ENCODE data around the gene DIP2C. TPM values are rescaled to one million over a fixed set of nuclear protein-coding genes. Genes with fewer than 3 reads are reported as not detected.

DIP2C gene
- total and polyA plus RNA-seq, 2 donors (not counting 1 experiment from before 2014, with no cell fraction given), result 1.3 to 1.9 TPM

- POLR2A ChIA-PET, result no interaction called here
- H3K9ac ChIP-seq (ENCODE audit: low read length), result no peak overlapping the region
- H3K9me3 ChIP-seq (ENCODE audit: control extremely low read depth in 1 of 3, control insufficient read depth in 2 of 3, insufficient read depth in 1 of 3, low read length in 2 of 3), result no peaks in the 10 kb centered on the region
- H3K4me1 ChIP-seq (ENCODE audit: control insufficient read depth in 2 of 2, insufficient read depth in 2 of 2, low read length in 2 of 2), result no peaks in the 10 kb centered on the region
- Mint-ChIP-seq H3K27me3 (peaks cover 5% of the 10 kb centered on the region), H3K27ac (no peak overlapping the region), H3K9me3 (ENCODE audit: insufficient read depth) (no peaks in the 10 kb centered on the region), H3K4me1 (peaks cover 8% of the 10 kb centered on the region), H3K4me3 (no peak overlapping the region)
- H3K36me3 ChIP-seq (replicated peaks in 1 of 2; ENCODE audit: control extremely low read depth in 1 of 2, control insufficient read depth in 1 of 2, extremely low read depth in 1 of 2, insufficient read depth in 2 of 2, low read length in 1 of 2), result peaks cover 0 to 6% of the 10 kb centered on the region in 2 experiments
- 94% methylated on average over 24 of the region's 24 CpGs for WGBS (ENCODE audit: insufficient coverage)
- H4K20me1 ChIP-seq (ENCODE audit: control insufficient read depth, insufficient read depth, low read length, poor library complexity, severe bottlenecking), result no peaks in the 10 kb centered on the region
- H3K27ac ChIP-seq (ENCODE audit: low read length in 2 of 2), result no peak overlapping the region
- H3K4me2 ChIP-seq (replicated peaks; ENCODE audit: low read depth, low read length, poor library complexity, severe bottlenecking), result no peak overlapping the region
- H2AFZ ChIP-seq (ENCODE audit: insufficient read depth, low read depth, low read length, poor library complexity, severe bottlenecking), result no peak overlapping the region
- TF ChIP-seq CTCF (IDR thresholded peaks at IDR 0.05), result no peak
- H3K27me3 ChIP-seq (replicated peaks in 1 of 4; ENCODE audit: control extremely low read depth in 1 of 4, control insufficient read depth in 3 of 4, insufficient read depth in 4 of 4, low read length in 3 of 4), result no peaks in the 10 kb centered on the region
- no peaks in the 10 kb centered on the region for H3K79me2 ChIP-seq (ENCODE audit: control insufficient read depth, insufficient read depth, low read length)
- DNase-seq (no peak), ATAC-seq (ENCODE audit: low read depth) (no peak)
- intact Hi-C loops (cut with micrococcal nuclease), result no loop called here
- no peak overlapping the region for H3K4me3 ChIP-seq (ENCODE audit: control extremely low read depth in 1 of 5, extremely low read depth in 1 of 5, insufficient read depth in 1 of 5, low read depth in 2 of 5, low read length in 4 of 5)
- CTCF ChIA-PET, result no interaction called here
These were observed 325.1 kb downstream of the DIP2C start for GRCh38 chr10:364267-364775.

DNA sequence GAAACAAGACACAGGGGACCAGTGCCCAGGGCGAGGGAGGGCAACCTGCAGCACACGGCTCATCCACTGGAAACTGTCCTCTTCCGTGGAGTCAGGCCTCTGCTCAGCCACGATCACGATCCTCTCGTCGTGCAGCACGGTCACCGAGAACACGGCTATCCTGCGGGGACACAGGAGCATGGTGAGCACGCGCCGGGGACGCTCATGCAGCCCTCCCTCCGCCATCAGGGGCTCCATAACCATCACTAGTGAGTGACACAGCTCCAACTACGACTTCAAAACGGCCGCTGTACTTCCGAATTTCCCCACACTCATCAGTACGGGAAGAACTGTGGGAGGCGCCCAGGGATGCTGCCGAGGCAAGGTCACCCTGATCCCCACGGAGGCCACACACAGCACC, 326.3 kb downstream of the DIP2C start:
- Histone ChIP-seq H3K27me3 (replicated peaks in 1 of 4; ENCODE audit: control extremely low read depth in 1 of 4, control insufficient read depth in 3 of 4, insufficient read depth in 4 of 4, low read length in 3 of 4) (no peaks in the 10 kb centered on the region), H3K4me1 (ENCODE audit: control insufficient read depth in 2 of 2, insufficient read depth in 2 of 2, low read length in 2 of 2) (no peaks in the 10 kb centered on the region), H3K79me2 (ENCODE audit: control insufficient read depth, insufficient read depth, low read length) (no peaks in the 10 kb centered on the region), H4K20me1 (ENCODE audit: control insufficient read depth, insufficient read depth, low read length, poor library complexity, severe bottlenecking) (no peaks in the 10 kb centered on the region), H3K9ac (ENCODE audit: low read length) (no peak overlapping the region), H3K4me3 (ENCODE audit: control extremely low read depth in 1 of 5, extremely low read depth in 1 of 5, insufficient read depth in 1 of 5, low read depth in 2 of 5, low read length in 4 of 5) (no peak overlapping the region), H2AFZ (ENCODE audit: insufficient read depth, low read depth, low read length, poor library complexity, severe bottlenecking) (no peak overlapping the region), H3K9me3 (ENCODE audit: control extremely low read depth in 1 of 3, control insufficient read depth in 2 of 3, insufficient read depth in 1 of 3, low read length in 2 of 3) (no peaks in the 10 kb centered on the region), H3K4me2 (replicated peaks; ENCODE audit: low read depth, low read length, poor library complexity, severe bottlenecking) (no peak overlapping the region), H3K36me3 (replicated peaks in 1 of 2; ENCODE audit: control extremely low read depth in 1 of 2, control insufficient read depth in 1 of 2, extremely low read depth in 1 of 2, insufficient read depth in 2 of 2, low read length in 1 of 2) (peaks cover 0 to 6% of the 10 kb centered on the region in 2 experiments), H3K27ac (ENCODE audit: low read length in 2 of 2) (no peak overlapping the region)
- 95% methylated on average over 24 of the region's 24 CpGs for WGBS (ENCODE audit: insufficient coverage)
- Mint-ChIP-seq H3K9me3 (ENCODE audit: insufficient read depth) (no peaks in the 10 kb centered on the region), H3K27me3 (peaks cover 5% of the 10 kb centered on the region), H3K4me1 (peaks cover 8% of the 10 kb centered on the region), H3K27ac (no peak overlapping the region), H3K4me3 (no peak overlapping the region)
- CTCF ChIA-PET, result no interaction called here
- POLR2A ChIA-PET, result no interaction called here
- TF ChIP-seq EZH2 (IDR thresholded peaks at IDR 0.05; ENCODE audit: borderline replicate concordance, insufficient read depth, low read depth, low read length, poor library complexity, severe bottlenecking) (no peak), CTCF (IDR thresholded peaks at IDR 0.05) (no peak)
- no peak for DNase-seq
- ATAC-seq (ENCODE audit: low read depth), result no peak
- intact Hi-C loops (cut with micrococcal nuclease), result no loop called here
